Activated naive CD4-positive, alpha-beta T cell treated with anti-CD3 and anti-CD28 coated beads, Interleukin-2, amount 50 U/mL, for 24 hours (primary cell): ENCODE results near the gene EIF4E2.
"Not testable (repeated sequence)": the region's sequence is repeated elsewhere in the genome, so short reads cannot be mapped to it uniquely, and the experiment has no call there.

ENCODE experiments used
- H3K27ac Mint-ChIP-seq: one replicate; pipeline ENCODE4 v1.8.0; 2021; ENCODE audit warnings: mild to moderate bottlenecking, mixed read lengths
- H3K27me3 Mint-ChIP-seq: one replicate; pipeline ENCODE4 v1.8.0; 2021; ENCODE audit warnings: mixed read lengths
- H3K36me3 Mint-ChIP-seq: one replicate; pipeline ENCODE4 v1.8.0; 2021; ENCODE audit warnings: mixed read lengths
- H3K4me1 Mint-ChIP-seq: one replicate; pipeline ENCODE4 v1.8.0; 2021; ENCODE audit warnings: mixed read lengths
- H3K4me3 Mint-ChIP-seq: one replicate; pipeline ENCODE4 v1.8.0; 2021; ENCODE audit warnings: mild to moderate bottlenecking, mixed read lengths
- H3K9me3 Mint-ChIP-seq: one replicate; pipeline ENCODE4 v1.8.0; 2021; ENCODE audit warnings: mixed read lengths

The EIF4E2 gene

GRCh38 chr2:232528746-232529460 is 21.6 kb upstream of the EIF4E2 start:
- H3K4me1 Mint-ChIP-seq = peaks cover 20% of the 10 kb centered on the region
- H3K36me3 Mint-ChIP-seq = no peaks in the 10 kb centered on the region
- no peak overlapping the region for H3K4me3 Mint-ChIP-seq
- no peaks in the 10 kb centered on the region for H3K9me3 Mint-ChIP-seq
- peaks cover 16% of the 10 kb centered on the region for H3K27me3 Mint-ChIP-seq
- no peak overlapping the region for H3K27ac Mint-ChIP-seq

GRCh38 chr2:232529806-232530547 is 20.5 kb upstream of the EIF4E2 start:
- no peak overlapping the region for H3K4me3 Mint-ChIP-seq
- no peak overlapping the region for H3K27ac Mint-ChIP-seq
- H3K4me1 Mint-ChIP-seq = peaks cover 17% of the 10 kb centered on the region
- H3K27me3 Mint-ChIP-seq = peaks cover 10% of the 10 kb centered on the region
- no peaks in the 10 kb centered on the region for H3K9me3 Mint-ChIP-seq
- H3K36me3 Mint-ChIP-seq = no peaks in the 10 kb centered on the region

GRCh38 chr2:232530626-232531260 is 19.7 kb upstream of the EIF4E2 start:
- H3K36me3 Mint-ChIP-seq = no peaks in the 10 kb centered on the region
- H3K4me1 Mint-ChIP-seq = peaks cover 17% of the 10 kb centered on the region
- no peak overlapping the region for H3K27ac Mint-ChIP-seq
- H3K27me3 Mint-ChIP-seq = peaks cover 10% of the 10 kb centered on the region
- H3K4me3 Mint-ChIP-seq = no peak overlapping the region
- H3K9me3 Mint-ChIP-seq = no peaks in the 10 kb centered on the region

- no peak overlapping the region for H3K27ac Mint-ChIP-seq
- H3K4me3 Mint-ChIP-seq = no peak overlapping the region
- peaks cover 14% of the 10 kb centered on the region for H3K27me3 Mint-ChIP-seq
- no peaks in the 10 kb centered on the region for H3K36me3 Mint-ChIP-seq
- peaks cover 17% of the 10 kb centered on the region for H3K4me1 Mint-ChIP-seq
- no peaks in the 10 kb centered on the region for H3K9me3 Mint-ChIP-seq
Observed at GRCh38 chr2:232532419-232532818, 18.1 kb upstream of the EIF4E2 start.

- H3K9me3 Mint-ChIP-seq, H3K4me3 Mint-ChIP-seq, H3K36me3 Mint-ChIP-seq, H3K27ac Mint-ChIP-seq: not testable (repeated sequence)
- Mint-ChIP-seq H3K4me1 (peaks cover 16% of the 10 kb centered on the region), H3K27me3 (peaks cover 13% of the 10 kb centered on the region)
Observed at GRCh38 chr2:232532821-232533220, 17.7 kb upstream of the EIF4E2 start.

GRCh38 chr2:232533944-232534710 is 16.4 kb upstream of the EIF4E2 start:
- Mint-ChIP-seq H3K27me3 (peaks cover 5% of the 10 kb centered on the region), H3K27ac (no peak overlapping the region), H3K4me3 (no peak overlapping the region), H3K36me3 (no peaks in the 10 kb centered on the region), H3K9me3 (no peaks in the 10 kb centered on the region), H3K4me1 (peaks cover 8% of the 10 kb centered on the region)

- H3K9me3 Mint-ChIP-seq = no peaks in the 10 kb centered on the region
- H3K4me1 Mint-ChIP-seq = peaks cover 5% of the 10 kb centered on the region
- H3K27ac Mint-ChIP-seq = no peak overlapping the region
- peaks cover 5% of the 10 kb centered on the region for H3K27me3 Mint-ChIP-seq
- no peaks in the 10 kb centered on the region for H3K36me3 Mint-ChIP-seq
- H3K4me3 Mint-ChIP-seq = no peak overlapping the region
Observed at GRCh38 chr2:232534940-232535651, 15.4 kb upstream of the EIF4E2 start.

- no peak overlapping the region for H3K27ac Mint-ChIP-seq
- H3K4me1 Mint-ChIP-seq = peaks cover 5% of the 10 kb centered on the region
- no peaks in the 10 kb centered on the region for H3K36me3 Mint-ChIP-seq
- H3K9me3 Mint-ChIP-seq = no peaks in the 10 kb centered on the region
- no peak overlapping the region for H3K4me3 Mint-ChIP-seq
- H3K27me3 Mint-ChIP-seq = peaks cover 5% of the 10 kb centered on the region
Observed at GRCh38 chr2:232535761-232536530, 14.5 kb upstream of the EIF4E2 start.

GRCh38 chr2:232537079-232537478 is 13.4 kb upstream of the EIF4E2 start:
- H3K9me3 Mint-ChIP-seq = no peaks in the 10 kb centered on the region
- no peaks in the 10 kb centered on the region for H3K36me3 Mint-ChIP-seq
- no peak overlapping the region for H3K27ac Mint-ChIP-seq
- H3K4me1 Mint-ChIP-seq = peaks cover 6% of the 10 kb centered on the region
- H3K27me3 Mint-ChIP-seq = peaks cover 5% of the 10 kb centered on the region
- H3K4me3 Mint-ChIP-seq = no peak overlapping the region

- Mint-ChIP-seq H3K27ac (no peak overlapping the region), H3K4me3 (no peak overlapping the region), H3K9me3 (no peaks in the 10 kb centered on the region), H3K36me3 (no peaks in the 10 kb centered on the region), H3K27me3 (peaks cover 5% of the 10 kb centered on the region), H3K4me1 (peaks cover 10% of the 10 kb centered on the region)
Observed at GRCh38 chr2:232537499-232537898, 13.0 kb upstream of the EIF4E2 start.

- Mint-ChIP-seq H3K27ac (no peak overlapping the region), H3K36me3 (no peaks in the 10 kb centered on the region), H3K4me3 (no peak overlapping the region), H3K9me3 (no peaks in the 10 kb centered on the region), H3K27me3 (peaks cover 3% of the 10 kb centered on the region), H3K4me1 (peaks cover 12% of the 10 kb centered on the region)
Observed at GRCh38 chr2:232538671-232539070, 11.8 kb upstream of the EIF4E2 start.

GRCh38 chr2:232539298-232540231 is 10.9 kb upstream of the EIF4E2 start, which contains the start of gene CHRNG:
CHRNG (plus strand) TSS chr2:232539692; CDS start chr2:232539748, 56 bp downstream.
- Mint-ChIP-seq H3K36me3 (no peaks in the 10 kb centered on the region), H3K9me3 (no peaks in the 10 kb centered on the region), H3K4me1 (peaks cover 15% of the 10 kb centered on the region), H3K4me3 (no peak within 1 kb of the TSS), H3K27ac (peak within 1 kb of the TSS; percentile 30), H3K27me3 (peaks cover 3% of the 10 kb centered on the region)

GRCh38 chr2:232540441-232541041 is 9.9 kb upstream of the EIF4E2 start:
- H3K9me3 Mint-ChIP-seq = no peaks in the 10 kb centered on the region
- peaks cover 18% of the 10 kb centered on the region for H3K4me1 Mint-ChIP-seq
- H3K27ac Mint-ChIP-seq = peak overlapping the region; percentile 30
- no peak overlapping the region for H3K4me3 Mint-ChIP-seq
- H3K36me3 Mint-ChIP-seq = no peaks in the 10 kb centered on the region
- peaks cover 3% of the 10 kb centered on the region for H3K27me3 Mint-ChIP-seq
